GM12891 (cell line): Measurements from ENCODE around the gene TTC9.

Experiments used
- PAX5 ChIP-seq: IDR thresholded peaks from 2 replicates; pipeline ENCODE4 v1.6.1; 2011; ENCODE audit warnings: low read length, moderate library complexity, mild to moderate bottlenecking; ENCODE audit not compliant: insufficient read depth, severe bottlenecking
- POLR2A ChIP-seq: IDR thresholded peaks from 2 replicates; pipeline ENCODE4 v1.6.1; 2011; ENCODE audit warnings: low read depth, low read length, control low read depth
- POLR2AphosphoS5 ChIP-seq: IDR thresholded peaks from 2 replicates; pipeline ENCODE4 v1.6.1; 2011; ENCODE audit warnings: low read depth, low read length, control low read depth
- POU2F2 ChIP-seq: IDR thresholded peaks from 2 replicates; pipeline ENCODE4 v1.6.1; 2011; ENCODE audit warnings: low read depth, mild to moderate bottlenecking, control low read depth, low read length, moderate library complexity
- SPI1 ChIP-seq: IDR thresholded peaks from 2 replicates; pipeline ENCODE4 v1.6.1; 2011; ENCODE audit warnings: low read depth, low read length, control low read depth
- TAF1 ChIP-seq: IDR thresholded peaks from 2 replicates; pipeline ENCODE4 v1.6.1; 2011; ENCODE audit warnings: low read depth, low read length, control low read depth

- TF ChIP-seq POLR2A (no peak), TAF1 (no peak), POLR2AphosphoS5 (no peak), POU2F2 (no peak), SPI1 (no peak), PAX5 (no peak)
Measured at GRCh38 chr14:70704960-70705359, 63.2 kb downstream of the TTC9 start.
